ENCODE measurements around the gene SERPINB5.

- TF ChIP-seq POLR2AphosphoS5 (IDR thresholded peaks at IDR 0.05; ENCODE audit: low read depth, low read length), result no peak
- TF ChIP-seq REST (IDR thresholded peaks at IDR 0.05; ENCODE audit: insufficient read depth in 1 of 2, low read depth in 2 of 2, low read length in 2 of 2), result no peak
Measured at GRCh38 chr18:63551769-63552168, 75.0 kb downstream of the SERPINB5 start.

All from PFSK-1 (cell line).